GM21786 (cell line): ENCODE results near the gene FUZ.
A peak's percentile ranks its signal among the peaks of the same experiment; 100 is the strongest.
"Not testable (repeated sequence)": the region's sequence is repeated elsewhere in the genome, so short reads cannot be mapped to it uniquely, and the experiment has no call there.

Source experiments
- ATAC-seq: cut with Tn5 transposase; IDR thresholded peaks from one replicate; pipeline ENCODE4 v1.9.1; 2021; ENCODE audit not compliant: unreplicated experiment

FUZ gene

GRCh38 chr19:49833599-49833998, 20.5 kb upstream of the FUZ start:
- no peak for ATAC-seq

DNA sequence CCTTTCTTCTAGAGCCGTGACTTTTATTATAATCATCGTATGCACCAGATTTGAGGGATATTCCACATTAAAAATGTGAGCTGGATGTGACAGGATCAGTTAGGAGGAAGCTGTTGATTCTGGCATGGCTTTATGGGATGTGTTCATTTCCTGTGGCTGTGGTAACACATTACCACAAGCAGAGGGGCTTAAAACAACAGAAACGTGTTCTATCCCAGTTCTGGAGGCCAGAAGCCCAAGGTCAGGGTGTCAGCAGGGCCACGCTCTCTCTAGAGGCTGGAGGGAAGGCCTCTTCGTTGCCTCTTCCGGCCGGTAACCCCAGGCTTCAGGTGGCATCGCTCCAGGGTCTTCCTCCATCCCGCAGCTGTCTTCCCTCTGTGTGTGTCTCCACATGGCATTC, 19.5 kb upstream of the FUZ start:
- ATAC-seq = no peak

GRCh38 chr19:49831592-49831991, 18.5 kb upstream of the FUZ start:
- ATAC-seq = no peak

GRCh38 chr19:49830766-49831165, 17.7 kb upstream of the FUZ start:
- no peak for ATAC-seq

- no peak for ATAC-seq
Measured at GRCh38 chr19:49829721-49830120, 16.6 kb upstream of the FUZ start.

GRCh38 chr19:49829200-49829599, 16.1 kb upstream of the FUZ start:
- no peak for ATAC-seq

DNA sequence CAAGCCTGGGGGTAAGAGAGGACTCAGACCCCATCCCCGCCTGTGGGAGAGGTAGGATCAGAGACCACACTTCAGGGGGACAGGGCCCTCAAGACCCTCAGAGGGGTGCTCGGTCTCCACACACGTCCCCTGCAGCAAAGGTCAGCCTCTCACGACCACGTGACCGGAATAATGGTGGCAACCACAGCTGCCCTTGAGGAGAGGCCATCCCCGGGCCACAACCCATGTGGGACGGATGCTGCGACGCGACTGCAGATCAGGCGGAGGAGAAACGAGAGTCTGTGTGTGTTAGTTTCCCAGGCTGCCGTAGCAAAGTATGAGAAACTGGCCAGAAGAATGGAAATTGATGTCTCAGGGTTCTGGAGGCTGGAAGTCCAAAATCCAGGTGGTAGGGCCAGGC, 13.9 kb upstream of the FUZ start:
- ATAC-seq = no peak

DNA sequence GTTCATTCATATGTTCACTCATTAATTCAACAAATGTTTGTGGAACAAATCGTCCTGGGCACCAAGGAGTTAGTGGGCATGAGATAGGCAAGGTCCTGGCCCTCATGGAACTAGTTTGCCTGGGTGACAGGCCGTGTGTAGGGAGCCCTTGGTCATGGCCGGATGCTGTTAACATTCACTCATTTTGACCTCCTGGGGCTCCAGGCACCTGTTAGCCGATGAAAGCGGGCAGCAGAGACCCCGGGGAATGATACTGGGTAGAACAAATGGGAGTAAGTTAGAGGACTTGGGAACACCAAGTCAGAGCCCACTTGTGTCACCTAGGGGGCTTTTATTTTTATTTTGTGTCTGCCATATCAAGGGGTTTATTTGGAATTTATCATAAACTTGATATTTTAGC, 11.6 kb upstream of the FUZ start:
- ATAC-seq = no peak

DNA sequence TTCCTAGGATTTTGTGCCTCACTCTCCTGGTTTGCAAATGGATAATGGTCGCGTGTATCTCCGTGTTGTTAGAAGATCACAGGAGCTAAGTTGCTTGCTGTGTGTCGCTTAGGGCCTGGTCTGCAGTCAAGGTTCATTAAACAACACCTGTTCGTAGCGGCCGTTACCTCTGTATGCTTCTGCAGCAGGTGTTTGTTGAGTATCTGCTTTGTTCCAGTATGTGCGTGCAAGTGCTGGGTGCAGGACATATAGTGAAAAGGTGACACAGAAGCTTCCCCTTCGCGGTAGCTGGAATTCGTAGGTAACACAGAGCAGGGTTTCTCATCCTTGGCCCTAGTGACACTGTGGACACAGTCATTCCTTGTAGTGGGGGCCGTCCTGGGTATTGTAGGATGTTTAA, 10.4 kb upstream of the FUZ start:
- ATAC-seq = no peak

DNA sequence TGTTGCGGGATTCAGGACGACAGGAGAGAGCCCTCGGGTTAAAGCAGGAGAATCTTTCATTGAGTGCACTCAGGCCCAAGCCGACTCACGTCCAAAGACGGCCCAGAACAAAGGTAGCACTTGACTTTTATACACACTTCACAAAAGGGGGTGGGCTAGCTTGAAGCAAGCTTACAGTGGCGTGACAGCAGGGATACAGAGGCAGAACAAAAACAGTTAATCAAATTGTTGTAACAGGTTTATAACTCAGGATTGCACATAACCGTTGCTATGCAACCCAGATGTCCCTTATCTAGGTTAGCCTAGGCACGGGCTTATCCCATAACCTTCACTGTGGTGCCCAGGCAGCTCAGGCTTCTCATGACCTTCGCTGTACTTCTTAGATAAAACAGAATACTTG, 7.0 kb upstream of the FUZ start:
- ATAC-seq = no peak

GRCh38 chr19:49819452-49820115, 6.5 kb upstream of the FUZ start:
- not testable (repeated sequence) for ATAC-seq

DNA sequence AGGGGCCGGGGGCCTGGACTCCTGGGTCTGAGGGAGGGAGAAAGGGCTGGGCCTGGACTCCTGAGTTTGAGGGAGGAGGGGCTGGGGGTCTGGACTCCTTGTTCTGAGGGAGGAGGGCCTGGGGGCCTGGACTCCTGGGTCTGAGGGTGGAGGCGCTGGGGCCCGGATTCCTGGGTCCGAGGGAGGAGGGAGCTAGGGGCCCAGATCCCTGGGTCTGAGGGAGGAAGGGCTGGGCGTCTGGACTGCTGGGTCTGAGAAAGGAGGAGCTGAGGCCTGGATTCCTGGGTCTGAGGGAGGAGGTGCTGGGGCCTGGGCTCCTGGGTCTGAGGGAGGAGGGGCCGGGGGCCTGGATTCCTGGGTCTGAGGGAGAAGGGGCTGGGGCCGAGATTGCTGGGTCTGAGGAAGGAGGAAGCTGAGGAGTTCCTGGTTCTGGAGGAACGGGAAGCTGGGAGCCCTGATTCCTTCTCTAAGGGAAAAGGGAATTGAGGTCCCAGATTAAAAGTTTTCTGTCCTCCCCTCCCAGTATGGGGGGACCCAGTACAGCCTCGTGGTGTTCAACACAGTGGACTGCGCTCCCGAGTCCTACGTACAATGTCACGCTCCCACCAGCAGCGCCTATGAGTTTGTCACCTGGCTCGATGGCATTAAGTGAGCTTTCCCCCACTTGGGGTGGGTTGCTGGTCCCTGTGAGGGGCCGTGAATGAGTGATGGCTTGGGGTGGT, 5.7 kb upstream of the FUZ start:
- no peak for ATAC-seq

DNA sequence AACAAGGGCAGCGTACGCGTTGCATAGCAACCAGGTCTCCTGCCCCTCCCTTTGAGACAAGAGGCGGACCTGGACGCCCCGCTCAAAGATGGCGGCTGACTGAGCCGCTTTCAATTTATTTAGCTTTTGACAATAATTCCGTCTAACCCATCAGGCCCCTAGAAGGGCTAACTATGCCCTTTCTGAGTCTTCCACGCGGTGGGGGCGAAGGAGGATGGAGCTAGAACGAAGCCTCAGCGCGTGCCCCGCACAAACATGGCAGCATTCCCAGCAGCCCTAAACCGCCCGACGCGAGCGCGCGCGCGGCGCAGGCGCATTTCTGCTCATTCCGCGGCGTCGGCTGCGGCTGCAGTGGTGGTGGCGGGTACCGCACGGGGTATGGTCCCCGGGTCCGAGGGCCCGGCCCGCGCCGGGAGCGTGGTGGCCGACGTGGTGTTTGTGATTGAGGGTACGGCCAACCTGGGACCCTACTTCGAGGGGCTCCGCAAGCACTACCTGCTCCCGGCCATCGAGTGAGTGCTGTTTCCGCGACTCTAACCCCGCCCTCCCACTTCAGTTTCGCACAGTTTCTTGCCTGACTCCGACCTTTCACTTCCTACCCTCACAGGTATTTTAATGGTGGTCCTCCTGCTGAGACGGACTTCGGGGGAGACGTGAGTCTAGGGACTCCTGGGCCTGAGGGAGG, 5.0 kb upstream of the FUZ start, which contains the start of gene MED25:
MED25 (plus strand) TSS at position 326 of the 685 bp plus-strand sequence; CDS start at position 379, 53 bp downstream.
- peak; percentile 42 for ATAC-seq

- ATAC-seq = no peak
Measured at GRCh38 chr19:49816590-49816989, 3.5 kb upstream of the FUZ start.

- ATAC-seq = no peak
Measured at GRCh38 chr19:49814010-49814409, 918 bp upstream of the FUZ start.

DNA sequence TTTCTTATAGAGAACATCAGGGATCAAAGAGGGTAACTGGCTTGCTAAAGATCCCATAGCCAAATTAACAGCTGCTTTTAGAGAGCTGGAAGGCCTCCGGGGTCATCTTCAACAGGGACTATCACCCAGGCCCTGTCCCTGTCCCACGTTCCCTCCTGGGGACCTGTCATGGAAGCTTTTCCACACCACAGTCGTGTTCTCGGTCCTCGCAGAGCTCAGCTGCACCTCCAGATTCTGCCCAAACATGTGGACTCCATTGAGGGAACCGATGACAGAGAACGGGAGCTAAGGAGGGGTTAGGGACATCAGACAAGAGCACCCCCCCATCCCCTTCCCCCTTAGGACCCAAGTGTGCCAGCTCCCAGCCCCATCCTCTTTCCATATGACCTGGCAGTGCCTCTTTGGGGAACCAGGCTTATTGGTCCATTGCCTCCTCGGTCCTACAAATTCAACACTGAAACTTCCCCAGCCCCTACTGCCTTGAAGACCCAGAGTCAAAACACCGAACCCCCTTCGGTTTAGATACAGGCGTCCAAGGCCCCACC, 568 bp downstream of the FUZ start:
- no peak for ATAC-seq

- ATAC-seq = no peak
Measured at GRCh38 chr19:49811328-49811727, 1.8 kb downstream of the FUZ start.

DNA sequence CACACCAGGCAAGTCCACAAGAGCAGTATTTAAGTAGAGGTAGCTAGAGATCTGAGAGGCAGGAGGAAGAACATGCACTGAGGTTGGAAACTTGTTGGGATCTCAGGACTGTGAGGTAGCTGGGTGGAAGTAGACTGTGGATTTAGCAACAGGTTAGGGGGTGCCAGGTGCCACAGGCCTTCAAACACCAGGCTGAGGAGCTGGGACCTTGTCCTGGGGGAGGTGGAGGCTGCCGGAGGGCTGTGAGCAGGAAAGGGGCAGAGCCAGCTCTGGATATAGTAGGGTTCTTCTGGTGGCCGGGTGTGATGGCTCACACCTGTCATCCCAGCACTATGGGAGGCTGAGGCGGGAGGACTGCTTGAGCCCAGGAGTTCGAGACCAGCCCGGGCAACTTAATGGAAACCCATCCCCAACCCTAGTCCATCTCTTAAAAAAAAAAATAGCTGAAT, 3.1 kb downstream of the FUZ start:
- no peak for ATAC-seq

- no peak for ATAC-seq
Measured at GRCh38 chr19:49809160-49809940, 3.7 kb downstream of the FUZ start.

GRCh38 chr19:49808711-49809159, 4.4 kb downstream of the FUZ start:
- no peak for ATAC-seq
